HL-60 (cell line): Measurements from ENCODE around the gene CHN1.

Experiments used
- DNase-seq, 2 experiments: peaks; one replicate each; pipeline ENCODE4 v3.0.0-alpha.2; 2010 to 2020; ENCODE audit warnings: low read depth in 1 of 2, low spot score in 1 of 2
- H3K27ac ChIP-seq: fragments of 250-450 bp; sonication (Bioruptor Pico); replicated peaks from 2 replicates; pipeline ENCODE4 v1.5.1; 2020; ENCODE audit warnings: mild to moderate bottlenecking, moderate library complexity
- H3K27me3 ChIP-seq: fragments of 250-450 bp; sonication (Bioruptor Pico); 2 replicates; pipeline ENCODE4 v1.5.1; 2021; ENCODE audit warnings: mild to moderate bottlenecking, moderate library complexity; ENCODE audit not compliant: insufficient read depth, poor library complexity, severe bottlenecking
- H3K4me3 ChIP-seq: replicated peaks from 2 replicates; pipeline ENCODE4 v1.5.1; 2011; ENCODE audit warnings: mild to moderate bottlenecking, control low read depth, low read length; ENCODE audit not compliant: insufficient read depth
- CTCF ChIP-seq: IDR thresholded peaks from one replicate; pipeline ENCODE4 v1.5.1; 2011; ENCODE audit warnings: low read length, control low read depth, inconsistent platforms; ENCODE audit not compliant: insufficient read depth
- GABPA ChIP-seq: IDR thresholded peaks from 2 replicates; pipeline ENCODE4 v1.6.1; 2012; ENCODE audit warnings: low read depth
- POLR2AphosphoS5 ChIP-seq: IDR thresholded peaks from 2 replicates; pipeline ENCODE4 v1.6.1; 2012; ENCODE audit warnings: low read depth
- REST ChIP-seq: IDR thresholded peaks from 2 replicates; pipeline ENCODE4 v1.6.1; 2012; ENCODE audit warnings: low read depth; ENCODE audit not compliant: insufficient replicate concordance
- SPI1 ChIP-seq: IDR thresholded peaks from 2 replicates; pipeline ENCODE4 v1.6.1; 2012; ENCODE audit warnings: low read depth, mild to moderate bottlenecking, borderline replicate concordance

Gene CHN1

GRCh38 chr2:174788291-174788929, 216.8 kb downstream of the CHN1 start:
- no peak for TF ChIP-seq CTCF
- no peak for TF ChIP-seq SPI1
- no peak for TF ChIP-seq REST
- no peak for TF ChIP-seq POLR2AphosphoS5
- TF ChIP-seq GABPA = no peak
- H3K27ac ChIP-seq = no peak overlapping the region
- DNase-seq = no peak
- H3K27me3 ChIP-seq = peaks cover 6% of the 10 kb centered on the region
- H3K4me3 ChIP-seq = no peak overlapping the region

GRCh38 chr2:174787487-174788205, 217.5 kb downstream of the CHN1 start:
- Histone ChIP-seq H3K27me3 (peaks cover 4% of the 10 kb centered on the region), H3K4me3 (no peak overlapping the region), H3K27ac (no peak overlapping the region)
- no peak for TF ChIP-seq SPI1
- TF ChIP-seq GABPA = no peak
- no peak for TF ChIP-seq POLR2AphosphoS5
- TF ChIP-seq CTCF = no peak
- TF ChIP-seq REST = no peak
- no peak for DNase-seq

GRCh38 chr2:174786066-174786725, 219.0 kb downstream of the CHN1 start:
- H3K27me3 ChIP-seq = no peaks in the 10 kb centered on the region
- no peak overlapping the region for H3K27ac ChIP-seq
- DNase-seq = no peak
- TF ChIP-seq GABPA = no peak
- TF ChIP-seq SPI1 = no peak
- TF ChIP-seq CTCF = no peak
- no peak for TF ChIP-seq POLR2AphosphoS5
- no peak for TF ChIP-seq REST
- no peak overlapping the region for H3K4me3 ChIP-seq
